ENCODE data around the gene SEPTIN3.

The SEPTIN3 gene
- long read RNA-seq, donor 1, full-length matches to known transcripts = 1 of 1 reads
- long read RNA-seq, donor 1, partial matches to known transcripts = 0 of 1 reads
- long read RNA-seq, donor 1, other reads (novel, unspliced or antisense) = 0 of 1 reads
- long read RNA-seq, donor 2 = 0 reads
- long read RNA-seq, donor 3 = 0 reads
- long read RNA-seq, donor 4, partial matches to known transcripts = 7 of 7 reads
- long read RNA-seq, donor 4, other reads (novel, unspliced or antisense) = 0 of 7 reads
- long read RNA-seq, donor 5, full-length matches to known transcripts = 1 of 7 reads
- long read RNA-seq, donor 5, partial matches to known transcripts = 6 of 7 reads
- long read RNA-seq, donor 5, other reads (novel, unspliced or antisense) = 0 of 7 reads
- long read RNA-seq, donor 6 = 0 reads
- long read RNA-seq, donor 7, full-length matches to known transcripts = 1 of 1 reads
- long read RNA-seq, donor 7, partial matches to known transcripts = 0 of 1 reads
- long read RNA-seq, donor 7, other reads (novel, unspliced or antisense) = 0 of 1 reads
- long read RNA-seq, donor 8 = 0 reads

- DNase-seq = no peak
Measured at GRCh38 chr22:41969110-41969646, at the start of gene SEPTIN3. Gene SEPTIN3, plus strand, starts transcription at chr22:41969443. Its CDS starts 2,050 bp downstream, at chr22:41971493.

- DNase-seq = no peak
Measured at GRCh38 chr22:41920271-41920976, 48.8 kb upstream of the SEPTIN3 start.

DNA sequence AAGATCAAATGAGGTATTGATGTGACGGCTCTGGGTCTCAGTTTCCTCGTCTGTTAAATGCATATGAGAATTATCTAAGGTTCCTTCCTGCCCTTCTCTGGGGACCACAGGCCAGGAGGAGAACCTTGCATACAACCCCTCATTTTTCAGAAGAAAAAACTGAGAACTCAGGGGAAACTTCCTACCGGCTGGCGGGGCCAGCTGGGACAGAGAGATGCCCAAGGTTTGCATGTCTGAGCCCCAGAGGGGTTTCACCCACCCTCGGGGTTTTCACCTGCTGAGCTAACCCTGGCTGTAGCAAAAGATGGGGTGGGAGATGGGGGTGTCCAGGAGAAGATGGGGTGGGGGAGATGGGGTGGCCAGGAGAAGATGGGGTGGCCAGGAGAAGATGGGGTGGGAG, 46.9 kb upstream of the SEPTIN3 start:
- no peak for DNase-seq

- no peak for DNase-seq
Measured at GRCh38 chr22:41922940-41923594, 46.2 kb upstream of the SEPTIN3 start.

DNA sequence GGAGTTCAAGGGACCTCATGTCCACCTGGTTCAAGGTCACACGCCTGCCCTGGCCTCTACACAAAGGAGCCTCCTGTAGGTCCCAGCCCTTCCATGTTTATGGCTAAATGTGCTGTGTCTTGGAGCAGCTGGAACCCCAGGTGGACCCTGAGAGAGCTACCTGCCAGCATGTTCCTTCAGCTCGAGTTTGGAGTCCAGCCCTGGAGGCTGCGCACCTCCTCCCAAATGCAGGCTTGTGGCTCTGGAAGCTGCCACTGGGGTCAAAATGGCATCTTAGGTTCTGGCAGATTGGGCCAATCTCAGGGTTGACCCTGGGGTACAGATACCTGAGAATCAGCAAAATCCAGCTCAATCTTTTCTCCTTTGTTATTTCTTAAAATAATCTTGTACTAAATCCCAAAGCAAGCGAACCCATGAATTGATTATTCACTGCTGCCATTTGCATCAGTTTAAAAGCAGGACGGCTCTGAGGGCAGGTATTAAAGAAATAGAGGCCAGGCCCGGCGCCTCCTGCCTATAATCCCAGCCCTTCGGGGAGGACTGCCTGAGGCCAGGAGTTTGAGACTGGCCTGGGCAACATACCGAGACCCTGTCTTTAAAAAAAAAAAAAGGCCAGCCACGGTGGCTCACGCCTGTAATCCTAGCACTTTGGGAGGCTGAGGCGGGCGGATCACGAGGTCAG, 45.5 kb upstream of the SEPTIN3 start:
- DNase-seq = no peak

- DNase-seq = peak; percentile 56
Measured at GRCh38 chr22:41925783-41926460, 43.3 kb upstream of the SEPTIN3 start.

- DNase-seq = no peak
Measured at GRCh38 chr22:41927813-41928212, 41.4 kb upstream of the SEPTIN3 start.

DNA sequence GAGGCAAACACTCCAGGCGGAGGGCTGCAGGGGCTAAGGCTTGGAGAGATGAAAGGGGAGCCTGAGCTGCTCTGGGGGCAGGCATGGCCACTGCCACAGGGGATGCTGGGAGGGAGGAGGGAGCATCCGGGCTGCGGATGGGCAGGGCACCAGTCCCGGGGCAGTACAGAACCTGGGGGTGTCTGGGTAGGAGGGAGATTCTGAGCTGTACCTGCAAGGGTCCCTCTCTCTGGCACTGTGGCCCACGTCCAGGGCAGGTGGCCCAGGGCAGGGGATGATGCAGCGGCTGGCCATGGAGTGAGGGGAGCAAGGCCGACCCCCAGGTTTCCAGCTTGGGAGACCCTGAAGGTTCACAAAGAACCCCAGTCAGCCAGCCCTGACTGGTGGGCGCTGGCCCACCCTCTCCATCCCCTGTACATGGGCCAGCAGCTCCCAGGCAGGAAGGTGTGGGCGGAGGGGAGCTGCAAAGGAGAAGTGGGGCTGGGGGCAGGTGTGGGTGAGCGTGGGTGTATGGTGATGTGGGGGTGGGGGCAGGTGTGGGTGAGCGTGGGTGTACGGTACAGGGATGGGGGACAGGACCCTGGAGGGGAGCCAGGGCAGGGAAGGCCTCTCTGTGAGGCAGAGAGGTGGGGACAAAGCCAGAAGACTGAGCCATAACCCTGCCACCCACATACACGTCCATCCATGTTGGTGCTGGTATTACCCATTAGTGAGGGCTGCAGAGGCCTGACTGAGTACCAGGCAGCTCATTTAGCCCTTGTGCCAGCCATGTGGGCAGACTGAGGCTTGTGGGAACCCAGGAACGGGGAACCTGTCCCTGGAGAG, 40.4 kb upstream of the SEPTIN3 start:
- DNase-seq = no peak

- DNase-seq = no peak
Measured at GRCh38 chr22:41929418-41929810, 39.8 kb upstream of the SEPTIN3 start.

- no peak for DNase-seq
Measured at GRCh38 chr22:41931701-41932269, 37.5 kb upstream of the SEPTIN3 start.

GRCh38 chr22:41932353-41932752, 36.9 kb upstream of the SEPTIN3 start:
- no peak for DNase-seq

- DNase-seq = no peak
Measured at GRCh38 chr22:41933411-41934177, 35.6 kb upstream of the SEPTIN3 start.

DNA sequence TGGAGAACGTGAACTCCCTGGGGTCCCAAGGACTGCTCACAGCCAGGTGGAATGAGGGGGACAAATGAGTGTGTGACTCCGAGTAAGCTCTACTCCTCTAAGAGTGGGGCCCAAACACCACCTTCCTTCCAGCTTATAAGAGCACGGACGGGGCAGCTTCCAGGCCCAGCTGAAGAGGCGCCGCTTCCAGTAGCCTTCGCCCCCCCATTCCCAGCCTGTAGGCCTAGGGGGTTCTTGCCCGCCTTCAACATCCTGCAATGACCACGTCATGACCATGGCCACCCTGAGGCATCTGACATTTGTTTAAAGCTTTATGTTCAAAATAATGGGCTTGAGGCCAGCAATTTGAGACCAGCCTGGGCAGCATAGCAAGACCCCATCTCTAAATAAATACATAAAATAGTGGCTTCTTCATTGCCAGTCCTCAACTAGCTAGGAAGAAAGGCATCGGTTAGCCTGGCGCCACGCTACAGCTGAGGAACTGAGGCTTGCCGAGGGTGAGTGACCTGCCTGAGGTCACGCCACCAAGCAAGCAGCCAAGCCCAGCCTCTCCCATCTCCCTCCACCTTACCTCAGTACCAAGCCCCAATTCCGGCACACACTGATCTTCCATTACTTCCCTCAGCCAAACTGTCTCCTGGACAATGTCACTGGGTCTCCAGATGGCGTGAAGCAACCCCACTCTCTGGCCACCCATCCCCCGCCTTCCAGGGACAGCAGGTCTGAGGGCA, 34.8 kb upstream of the SEPTIN3 start:
- no peak for DNase-seq

DNA sequence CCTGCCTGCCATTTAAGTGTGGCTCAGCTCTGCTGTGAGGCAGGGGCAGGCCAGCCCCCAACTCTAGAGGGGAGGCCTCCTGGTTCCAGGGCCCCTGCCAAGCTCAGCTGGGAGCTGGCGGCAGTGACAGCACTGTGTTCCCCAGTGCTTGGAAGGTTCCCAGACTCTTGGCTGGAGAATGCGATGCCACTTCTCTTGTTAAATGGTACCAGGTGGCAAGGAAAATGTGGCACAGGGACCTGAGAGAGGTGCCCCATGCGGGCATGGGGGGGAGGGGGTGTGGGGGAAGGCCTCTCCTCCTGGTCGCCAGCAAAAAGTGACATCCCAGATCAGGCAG, 34.3 kb upstream of the SEPTIN3 start:
- DNase-seq = no peak

DNA sequence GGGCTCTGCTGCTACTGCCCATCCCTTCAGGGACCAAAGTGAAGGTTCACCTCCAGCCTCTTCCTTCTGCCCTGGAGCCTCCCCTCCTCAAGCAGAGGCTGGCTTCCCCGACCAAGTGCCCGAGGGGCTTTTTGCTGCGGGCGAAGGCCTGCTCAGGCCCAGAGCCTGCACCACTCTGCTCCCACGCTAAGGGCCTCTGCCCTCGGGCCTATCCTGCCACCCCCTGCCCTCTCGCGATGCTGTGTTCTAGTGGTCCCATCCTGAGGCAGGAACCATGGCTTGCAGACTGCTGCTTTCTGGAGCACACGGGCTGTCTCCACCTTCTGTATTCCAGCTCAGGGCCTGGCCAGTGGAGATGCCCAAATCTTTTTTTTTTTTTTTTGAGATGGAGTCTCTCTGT, 33.7 kb upstream of the SEPTIN3 start:
- DNase-seq = no peak

DNA sequence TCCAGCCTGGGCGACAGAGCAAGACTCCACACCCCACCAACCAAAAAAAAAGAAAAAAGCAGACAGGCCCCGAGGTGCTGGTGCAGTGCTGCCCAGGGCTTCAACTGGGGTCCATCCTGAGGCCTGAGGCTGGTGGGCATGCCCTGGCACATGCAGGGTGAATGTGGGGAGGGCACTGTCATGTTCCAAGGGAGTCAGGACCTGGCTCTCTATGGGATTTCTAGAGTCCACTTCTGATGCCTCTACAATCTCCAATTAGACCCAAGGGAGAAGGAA, 32.4 kb upstream of the SEPTIN3 start:
- DNase-seq = no peak

- DNase-seq = no peak
Measured at GRCh38 chr22:41939981-41940831, 29.0 kb upstream of the SEPTIN3 start.

Data from right kidney (tissue), 9 donors.